Pulmonary artery endothelial cell (primary cell): ENCODE results near the gene C11orf58. TPM values are rescaled to one million over a fixed set of nuclear protein-coding genes. Genes with fewer than 3 reads are reported as not detected.

Source experiments
- DNase-seq: peaks from one replicate; pipeline ENCODE4 v3.0.0-alpha.2; 2011; ENCODE audit warnings: low read depth, low spot score
- total RNA-seq: library from RNA; depleted of rRNA; stranded (reverse); fragments of >200 nt; gene quantifications from 2 replicates; pipeline ENCODE4 v1.2.3, GENCODE V29; 2014

Gene C11orf58
- total RNA-seq, 1 donor from 2014 or later = 194 TPM

- DNase-seq = no peak
These were observed 46.2 kb downstream of the C11orf58 start for GRCh38 chr11:16784666-16785065.

GRCh38 chr11:16785520-16786128 lies 47.2 kb downstream of the C11orf58 start:
- peak; percentile 41 for DNase-seq

GRCh38 chr11:16786131-16786530 lies 47.7 kb downstream of the C11orf58 start:
- DNase-seq = no peak

- no peak for DNase-seq
These were observed 48.7 kb downstream of the C11orf58 start for GRCh38 chr11:16787035-16787742.

DNA sequence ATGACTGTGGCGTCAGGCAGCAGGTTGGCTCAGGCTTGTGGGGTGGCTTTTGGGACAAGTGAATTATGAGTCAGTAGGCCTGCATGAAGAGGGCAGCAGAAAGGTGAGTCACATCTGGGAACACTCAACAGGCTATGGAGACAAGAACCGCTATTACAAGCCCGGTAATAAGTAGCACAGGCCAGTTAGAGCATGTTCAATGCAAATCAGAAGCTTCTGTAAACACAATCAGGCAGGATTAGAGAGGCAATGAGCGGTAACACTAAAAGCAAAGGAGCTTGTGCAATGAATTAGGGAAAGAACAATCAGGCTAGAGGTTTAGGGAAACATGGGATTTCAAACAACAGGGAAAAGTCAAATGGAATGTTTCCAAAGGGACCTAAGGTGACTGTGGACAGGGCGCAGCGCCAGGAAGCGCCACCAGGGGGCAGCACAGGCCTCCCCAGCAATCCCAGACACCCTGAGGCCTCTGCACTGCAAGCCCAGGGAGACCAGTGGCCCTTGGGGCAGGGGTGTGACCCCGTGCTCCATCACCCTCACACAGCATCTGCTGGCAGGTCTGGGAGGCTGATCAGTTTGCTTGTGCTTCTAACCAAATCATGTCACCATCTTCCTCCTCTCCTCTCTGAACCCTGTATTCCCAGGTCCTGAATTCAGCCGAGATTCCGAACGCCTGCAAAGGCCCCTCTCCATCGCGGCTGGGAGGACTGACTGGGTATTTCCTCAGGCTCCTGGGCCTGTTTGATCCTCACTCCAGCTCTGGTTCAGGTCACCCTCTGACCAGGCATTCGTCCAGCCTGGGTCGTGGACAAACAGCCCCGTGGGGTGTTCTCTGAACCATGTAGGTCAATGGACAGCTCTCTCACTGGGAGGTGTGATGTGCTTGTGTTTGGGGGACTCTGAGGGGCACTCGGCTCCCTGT lies 50.0 kb downstream of the C11orf58 start:
- no peak for DNase-seq

- no peak for DNase-seq
These were observed 50.6 kb downstream of the C11orf58 start for GRCh38 chr11:16789063-16789420.

- no peak for DNase-seq
These were observed 51.4 kb downstream of the C11orf58 start for GRCh38 chr11:16789560-16790485.

GRCh38 chr11:16790486-16791190 lies 52.2 kb downstream of the C11orf58 start:
- DNase-seq = no peak

- peak; percentile 90 for DNase-seq
These were observed 52.9 kb downstream of the C11orf58 start for GRCh38 chr11:16791191-16791961.

DNA sequence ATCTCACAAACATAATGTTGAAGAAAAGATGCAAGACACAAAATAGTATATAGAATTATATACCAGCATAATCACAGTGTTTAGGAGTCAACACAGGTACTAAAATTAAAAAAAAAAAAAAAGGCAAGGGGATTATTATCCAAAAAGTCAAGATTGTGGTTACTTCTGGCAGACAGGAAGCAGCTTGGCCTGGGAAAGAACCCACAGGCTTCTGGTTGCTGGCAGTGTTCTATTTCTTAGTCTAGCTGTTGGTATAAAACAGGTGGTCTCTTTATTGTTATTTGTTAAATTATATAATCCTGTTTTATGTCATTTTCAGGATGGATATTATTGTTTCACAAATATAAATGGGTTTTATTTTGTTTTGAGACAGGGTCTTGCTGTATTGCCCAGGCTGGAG lies 54.0 kb downstream of the C11orf58 start:
- DNase-seq = no peak

- DNase-seq = no peak
These were observed 54.6 kb downstream of the C11orf58 start for GRCh38 chr11:16793009-16793408.

- DNase-seq = no peak
These were observed 55.1 kb downstream of the C11orf58 start for GRCh38 chr11:16793511-16793910.

GRCh38 chr11:16794047-16794818 lies 55.8 kb downstream of the C11orf58 start:
- no peak for DNase-seq

DNA sequence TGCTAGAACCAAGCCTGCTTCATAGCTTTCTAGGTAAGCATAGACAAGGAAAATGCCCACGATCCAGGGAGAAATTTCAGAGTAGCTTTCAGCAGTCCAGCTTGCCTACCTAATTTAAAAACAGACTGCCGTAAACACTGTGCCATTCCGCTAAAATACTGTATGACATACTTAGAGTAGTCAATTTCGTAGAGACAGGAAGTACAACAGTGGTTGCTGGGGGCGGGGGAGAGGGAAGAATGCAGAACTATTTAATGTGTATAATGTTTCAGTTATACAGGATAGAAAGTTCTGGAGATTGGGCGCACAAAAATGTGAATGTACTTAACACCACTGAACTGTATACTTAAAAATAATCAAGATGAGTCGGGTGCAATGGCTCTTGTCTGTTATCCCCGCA lies 56.7 kb downstream of the C11orf58 start:
- DNase-seq = no peak

- DNase-seq = no peak
These were observed 57.9 kb downstream of the C11orf58 start for GRCh38 chr11:16796311-16796710.

DNA sequence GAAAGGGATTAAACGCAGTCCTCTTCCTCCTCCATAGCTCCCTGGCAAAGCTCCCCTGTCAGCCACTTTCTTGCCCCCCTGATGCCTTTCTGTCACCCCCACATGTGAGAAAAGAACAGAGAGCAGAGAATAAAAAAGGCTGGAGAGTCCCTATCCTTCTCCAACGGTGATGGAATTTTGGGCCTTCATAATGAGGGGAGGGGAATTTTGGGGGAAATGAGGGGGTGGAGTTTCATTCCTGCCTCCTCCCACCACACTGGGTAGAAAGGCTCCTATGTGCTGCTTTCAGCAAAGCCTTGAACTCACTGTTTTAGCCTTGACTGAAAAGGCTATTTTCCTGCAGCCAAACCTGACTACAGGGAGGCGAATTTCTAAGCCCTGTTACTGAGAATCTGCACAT lies 59.3 kb downstream of the C11orf58 start:
- no peak for DNase-seq

DNA sequence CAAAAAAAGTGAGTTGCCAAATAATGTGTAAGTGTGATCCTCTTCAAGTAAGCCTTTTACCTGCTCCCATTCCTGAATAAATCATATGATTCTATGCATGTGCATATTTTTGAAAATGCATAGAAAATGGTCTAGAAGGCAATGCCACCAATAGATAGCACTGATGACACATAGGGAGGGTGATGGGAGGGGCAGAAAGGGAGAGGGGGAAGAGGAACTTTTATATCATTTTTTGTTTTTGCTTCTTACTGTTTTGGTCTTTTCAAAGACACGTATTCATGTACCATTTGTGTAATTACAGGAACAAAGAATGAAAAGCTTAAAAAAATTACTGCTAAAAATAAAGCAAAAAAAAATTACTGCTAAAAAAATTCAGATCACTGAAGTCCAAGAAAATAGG lies 60.8 kb downstream of the C11orf58 start:
- no peak for DNase-seq

DNA sequence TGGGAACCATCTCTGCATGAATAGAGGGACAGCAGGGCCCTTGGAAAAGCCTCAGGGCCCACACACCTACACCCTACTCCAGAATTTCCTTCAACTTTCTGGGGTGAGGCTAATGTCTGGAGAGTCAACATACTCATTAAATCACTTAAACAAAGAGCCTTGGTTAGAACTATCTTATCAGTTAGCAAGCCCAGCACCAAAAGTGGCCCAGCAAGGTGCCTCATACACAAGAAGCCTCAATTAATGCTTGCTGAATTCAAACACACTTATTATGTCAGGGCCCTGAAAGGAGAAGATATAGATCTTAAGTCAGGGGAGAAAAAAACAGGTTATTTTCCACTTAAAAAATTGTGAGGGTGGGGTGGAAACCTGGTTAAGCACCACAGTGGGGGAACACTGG lies 61.4 kb downstream of the C11orf58 start:
- DNase-seq = no peak

DNA sequence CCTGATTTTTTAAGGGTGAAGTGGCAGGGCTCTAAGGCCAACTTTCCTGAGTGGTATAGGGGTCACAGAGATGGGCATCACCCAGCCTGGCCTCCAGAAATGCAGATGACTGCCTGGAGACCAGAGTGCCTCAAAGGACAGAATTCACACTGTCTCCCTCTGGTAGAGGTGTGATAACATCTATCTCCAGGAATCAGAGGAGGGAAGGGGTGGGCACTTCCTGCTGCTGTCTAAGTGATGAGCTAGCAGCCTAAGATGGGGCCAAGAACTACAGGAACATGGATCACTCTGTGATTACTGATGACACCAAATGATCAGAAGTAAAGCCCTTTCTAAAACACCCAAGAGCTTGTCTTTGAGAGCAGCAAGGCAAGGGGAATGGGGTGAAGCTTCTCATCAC lies 61.9 kb downstream of the C11orf58 start:
- DNase-seq = no peak
